IPS DF 6.9 (cell line): Measurements from ENCODE around the gene PDYN.
A peak's percentile ranks its signal among the peaks of the same experiment; 100 is the strongest.

Experiments used
- DNase-seq: peaks from one replicate; pipeline ENCODE4 v3.0.0-alpha.2; 2013; ENCODE audit warnings: low read depth, low spot score
- H3K27ac ChIP-seq: one replicate; pipeline ENCODE4 v1.5.1; 2013; ENCODE audit warnings: low read length, control low read depth
- H3K27me3 ChIP-seq: 2 replicates; pipeline ENCODE4 v1.6.1; 2013; ENCODE audit warnings: mild to moderate bottlenecking, low read length; ENCODE audit not compliant: control insufficient read depth, insufficient read depth
- H3K36me3 ChIP-seq: 2 replicates; pipeline ENCODE4 v1.6.1; 2013; ENCODE audit warnings: low read length; ENCODE audit not compliant: control insufficient read depth, insufficient read depth
- H3K4me1 ChIP-seq: 2 replicates; pipeline ENCODE4 v1.6.1; 2013; ENCODE audit warnings: low read length; ENCODE audit not compliant: control insufficient read depth, insufficient read depth
- H3K4me3 ChIP-seq: 2 replicates; pipeline ENCODE4 v1.5.1; 2013; ENCODE audit warnings: mild to moderate bottlenecking, low read length
- H3K9me3 ChIP-seq: 2 replicates; pipeline ENCODE4 v1.6.1; 2013; ENCODE audit warnings: low read length, inconsistent platforms; ENCODE audit not compliant: control insufficient read depth, insufficient read depth
- WGBS: extraction: QIAGEN DNeasy Blood & Tissue Kit; methylation state at CpG from one replicate; pipeline ENCODE4 v1.1.7; 2013; ENCODE audit warnings: mixed read lengths, missing lambda C conversion rate; ENCODE audit not compliant: insufficient read length, insufficient coverage; 5-methylcytosine and 5-hydroxymethylcytosine counted together

Gene PDYN

GRCh38 chr20:1952737-1953530 lies 40.9 kb downstream of the PDYN start:
- Histone ChIP-seq H3K27ac (no peak overlapping the region), H3K9me3 (no peaks in the 10 kb centered on the region), H3K36me3 (no peaks in the 10 kb centered on the region), H3K4me3 (no peak overlapping the region), H3K4me1 (peaks cover 3% of the 10 kb centered on the region; the same call in 1 of the 2 replicates), H3K27me3 (no peaks in the 10 kb centered on the region)
- WGBS: no CpG with 5 or more reads among the region's 6 CpGs
- no peak for DNase-seq

- DNase-seq: no peak
- WGBS: no CpG with 5 or more reads among the region's 11 CpGs
- H3K27me3 ChIP-seq: no peaks in the 10 kb centered on the region; the same call in 1 of the 2 replicates
- no peaks in the 10 kb centered on the region for H3K36me3 ChIP-seq
- H3K9me3 ChIP-seq: no peaks in the 10 kb centered on the region
- H3K4me3 ChIP-seq: no peak overlapping the region
- H3K4me1 ChIP-seq: peaks cover 3% of the 10 kb centered on the region; the same call in 1 of the 2 replicates
- no peak overlapping the region for H3K27ac ChIP-seq
Measured at GRCh38 chr20:1951436-1952115, 42.3 kb downstream of the PDYN start.

GRCh38 chr20:1950836-1951235 lies 43.0 kb downstream of the PDYN start:
- Histone ChIP-seq H3K27ac (no peak overlapping the region), H3K4me1 (peaks cover 3% of the 10 kb centered on the region; the same call in 1 of the 2 replicates), H3K27me3 (no peaks in the 10 kb centered on the region; the same call in 1 of the 2 replicates), H3K9me3 (no peaks in the 10 kb centered on the region), H3K4me3 (no peak overlapping the region), H3K36me3 (no peaks in the 10 kb centered on the region)
- DNase-seq: no peak
- no CpG with 5 or more reads among the region's 7 CpGs for WGBS

GRCh38 chr20:1949347-1950100 lies 44.3 kb downstream of the PDYN start:
- Histone ChIP-seq H3K9me3 (no peaks in the 10 kb centered on the region), H3K4me1 (0 out of 2 replicates have a peak, but pooled peaks cover 3% of the 10 kb centered on the region), H3K27ac (no peak overlapping the region), H3K36me3 (no peaks in the 10 kb centered on the region), H3K4me3 (no peak overlapping the region), H3K27me3 (no peaks in the 10 kb centered on the region; the same call in 1 of the 2 replicates)
- WGBS: no CpG with 5 or more reads among the region's 2 CpGs
- no peak for DNase-seq

- Histone ChIP-seq H3K4me1 (0 out of 2 replicates have a peak, but pooled peaks cover 3% of the 10 kb centered on the region), H3K36me3 (no peaks in the 10 kb centered on the region), H3K27ac (no peak overlapping the region), H3K27me3 (no peaks in the 10 kb centered on the region; the same call in 1 of the 2 replicates), H3K4me3 (no peak overlapping the region; the same call in 1 of the 2 replicates), H3K9me3 (no peaks in the 10 kb centered on the region)
- no CpG with 5 or more reads among the region's 14 CpGs for WGBS
- no peak for DNase-seq
Measured at GRCh38 chr20:1947535-1947846, 46.4 kb downstream of the PDYN start.

- no CpG with 5 or more reads among the region's 39 CpGs for WGBS
- no peaks in the 10 kb centered on the region for H3K9me3 ChIP-seq
- 0 out of 2 replicates have a peak, but pooled peaks cover 3% of the 10 kb centered on the region for H3K4me1 ChIP-seq
- DNase-seq: peak; percentile 88
- H3K27me3 ChIP-seq: no peaks in the 10 kb centered on the region; the same call in 1 of the 2 replicates
- no peaks in the 10 kb centered on the region for H3K36me3 ChIP-seq
- H3K27ac ChIP-seq: no peak overlapping the region
- H3K4me3 ChIP-seq: peak overlapping the region; percentile 18; the same call in 1 of the 2 replicates
Measured at GRCh38 chr20:1946762-1947534, 46.9 kb downstream of the PDYN start.

- Histone ChIP-seq H3K4me1 (0 out of 2 replicates have a peak, but pooled peaks cover 3% of the 10 kb centered on the region), H3K27me3 (no peaks in the 10 kb centered on the region; the same call in 1 of the 2 replicates), H3K9me3 (no peaks in the 10 kb centered on the region), H3K27ac (no peak overlapping the region), H3K4me3 (no peak overlapping the region; the same call in 1 of the 2 replicates), H3K36me3 (no peaks in the 10 kb centered on the region)
- DNase-seq: no peak
- WGBS: no CpG with 5 or more reads among the region's 7 CpGs
Measured at GRCh38 chr20:1946442-1946761, 47.5 kb downstream of the PDYN start.

GRCh38 chr20:1945660-1946059 lies 48.2 kb downstream of the PDYN start:
- no peak for DNase-seq
- no peak overlapping the region for H3K4me3 ChIP-seq
- H3K4me1 ChIP-seq: no peaks in the 10 kb centered on the region
- no peaks in the 10 kb centered on the region for H3K36me3 ChIP-seq
- no CpG with 5 or more reads among the region's 7 CpGs for WGBS
- no peak overlapping the region for H3K27ac ChIP-seq
- no peaks in the 10 kb centered on the region for H3K9me3 ChIP-seq
- H3K27me3 ChIP-seq: no peaks in the 10 kb centered on the region; the same call in 1 of the 2 replicates

- WGBS: no CpG with 5 or more reads among the region's 9 CpGs
- H3K27me3 ChIP-seq: no peaks in the 10 kb centered on the region; the same call in 1 of the 2 replicates
- no peak overlapping the region for H3K27ac ChIP-seq
- H3K36me3 ChIP-seq: no peaks in the 10 kb centered on the region
- DNase-seq: no peak
- no peaks in the 10 kb centered on the region for H3K4me1 ChIP-seq
- H3K9me3 ChIP-seq: no peaks in the 10 kb centered on the region
- no peak overlapping the region for H3K4me3 ChIP-seq
Measured at GRCh38 chr20:1945134-1945618, 48.7 kb downstream of the PDYN start.
